GM23338 (cell line): ENCODE results near the gene APC2. TPM values are rescaled to one million over a fixed set of nuclear protein-coding genes. Genes with fewer than 3 reads are reported as not detected.

Source experiments
- CREB1 ChIP-seq: fragments of 250-450 bp; sonication (Bioruptor Pico); IDR thresholded peaks from 2 replicates; pipeline ENCODE4 v1.5.0; 2020; ENCODE audit warnings: low read depth, mild to moderate bottlenecking, moderate library complexity
- ETS1 ChIP-seq: IDR thresholded peaks from 2 replicates; pipeline ENCODE4 v1.6.1; 2016; ENCODE audit warnings: antibody characterized with exemption
- POLR2AphosphoS5 ChIP-seq: IDR thresholded peaks from 2 replicates; pipeline ENCODE4 v1.6.1; 2016; ENCODE audit warnings: antibody characterized with exemption, low read depth
- STAT1 ChIP-seq: IDR thresholded peaks from one replicate; pipeline ENCODE4 v1.6.1; 2016; ENCODE audit warnings: antibody characterized with exemption; ENCODE audit not compliant: unreplicated experiment
- ZNF331 ChIP-seq: fragments of 250-450 bp; sonication (Bioruptor Pico); IDR thresholded peaks from 2 replicates; pipeline ENCODE4 v1.5.0; 2020; ENCODE audit warnings: low read depth, mild to moderate bottlenecking, moderate library complexity
- ZNF462 ChIP-seq: fragments of 250-450 bp; sonication (Bioruptor Pico); IDR thresholded peaks from 2 replicates; pipeline ENCODE4 v1.5.0; 2020; ENCODE audit warnings: mild to moderate bottlenecking, moderate library complexity
- polyA plus RNA-seq: library from polyadenylated mRNA; unstranded; fragments of >200 nt; fragmentation: Nextera tagmentation; extraction: Ambion mirVana; gene quantifications from 2 replicates; pipeline ENCODE4 v1.2.1, GENCODE V29; 2016
- total RNA-seq: library from RNA; depleted of rRNA; stranded (reverse); fragments of >200 nt; shearing (Covaris generic); gene quantifications from 2 replicates; pipeline ENCODE4 v1.2.3, GENCODE V29; 2014
- TF ChIP-seq, protein P1 (sequence below), 2 experiments: fragments of 200-600 bp in 1 of 2; sonication (generic) in 1 of 2; conservative IDR thresholded peaks; 2 replicates each; pipeline versions ENCODE4 v1.5.1 to v1.6.1; 2016 to 2017; ENCODE audit warnings: antibody characterized with exemption in 2 of 2, low read depth in 2 of 2, mild to moderate bottlenecking in 2 of 2, moderate library complexity in 1 of 2

The APC2 gene
- total and polyA plus RNA-seq, 2 experiments from 2014 or later = 1.4 to 18.3 TPM

DNA sequence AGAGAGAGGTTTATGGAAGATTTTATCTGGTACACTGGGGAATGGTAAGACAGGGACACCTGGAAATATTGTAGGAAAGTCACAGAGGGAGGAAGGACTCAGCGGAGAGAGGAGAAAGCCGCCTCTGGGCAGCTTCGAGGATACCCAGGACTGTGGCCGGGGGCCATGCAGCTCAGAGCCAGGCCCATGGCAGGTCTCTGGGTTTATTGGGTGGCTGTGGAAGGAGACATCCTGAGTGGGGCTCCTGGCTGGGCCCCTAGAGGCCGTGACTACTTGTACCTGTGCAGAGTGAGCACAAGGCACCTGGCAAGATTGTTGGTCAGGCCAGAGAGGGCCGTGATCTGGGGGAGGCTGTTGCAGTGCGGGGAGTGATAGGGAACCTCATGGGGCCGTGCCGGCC is 39.1 kb upstream of the APC2 start (continued):
- TF ChIP-seq ZNF462 (CRISPR knock-in tag) (no peak), ZNF331 (CRISPR knock-in tag) (no peak), STAT1 (no peak), CREB1 (no peak), ETS1 (no peak), POLR2AphosphoS5 (no peak)
- TF ChIP-seq, protein P1, sequence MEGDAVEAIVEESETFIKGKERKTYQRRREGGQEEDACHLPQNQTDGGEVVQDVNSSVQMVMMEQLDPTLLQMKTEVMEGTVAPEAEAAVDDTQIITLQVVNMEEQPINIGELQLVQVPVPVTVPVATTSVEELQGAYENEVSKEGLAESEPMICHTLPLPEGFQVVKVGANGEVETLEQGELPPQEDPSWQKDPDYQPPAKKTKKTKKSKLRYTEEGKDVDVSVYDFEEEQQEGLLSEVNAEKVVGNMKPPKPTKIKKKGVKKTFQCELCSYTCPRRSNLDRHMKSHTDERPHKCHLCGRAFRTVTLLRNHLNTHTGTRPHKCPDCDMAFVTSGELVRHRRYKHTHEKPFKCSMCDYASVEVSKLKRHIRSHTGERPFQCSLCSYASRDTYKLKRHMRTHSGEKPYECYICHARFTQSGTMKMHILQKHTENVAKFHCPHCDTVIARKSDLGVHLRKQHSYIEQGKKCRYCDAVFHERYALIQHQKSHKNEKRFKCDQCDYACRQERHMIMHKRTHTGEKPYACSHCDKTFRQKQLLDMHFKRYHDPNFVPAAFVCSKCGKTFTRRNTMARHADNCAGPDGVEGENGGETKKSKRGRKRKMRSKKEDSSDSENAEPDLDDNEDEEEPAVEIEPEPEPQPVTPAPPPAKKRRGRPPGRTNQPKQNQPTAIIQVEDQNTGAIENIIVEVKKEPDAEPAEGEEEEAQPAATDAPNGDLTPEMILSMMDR (conservative IDR thresholded peaks at IDR 0.05; ENCODE audit: low read depth in 2 of 2) = no peak
